ENCODE measurements around the gene USF2.
A peak's percentile ranks its signal among the peaks of the same experiment; 100 is the strongest.
"Not testable (repeated sequence)": the region's sequence is repeated elsewhere in the genome, so short reads cannot be mapped to it uniquely, and the experiment has no call there.

USF2 gene, protein sequence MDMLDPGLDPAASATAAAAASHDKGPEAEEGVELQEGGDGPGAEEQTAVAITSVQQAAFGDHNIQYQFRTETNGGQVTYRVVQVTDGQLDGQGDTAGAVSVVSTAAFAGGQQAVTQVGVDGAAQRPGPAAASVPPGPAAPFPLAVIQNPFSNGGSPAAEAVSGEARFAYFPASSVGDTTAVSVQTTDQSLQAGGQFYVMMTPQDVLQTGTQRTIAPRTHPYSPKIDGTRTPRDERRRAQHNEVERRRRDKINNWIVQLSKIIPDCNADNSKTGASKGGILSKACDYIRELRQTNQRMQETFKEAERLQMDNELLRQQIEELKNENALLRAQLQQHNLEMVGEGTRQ

DNA sequence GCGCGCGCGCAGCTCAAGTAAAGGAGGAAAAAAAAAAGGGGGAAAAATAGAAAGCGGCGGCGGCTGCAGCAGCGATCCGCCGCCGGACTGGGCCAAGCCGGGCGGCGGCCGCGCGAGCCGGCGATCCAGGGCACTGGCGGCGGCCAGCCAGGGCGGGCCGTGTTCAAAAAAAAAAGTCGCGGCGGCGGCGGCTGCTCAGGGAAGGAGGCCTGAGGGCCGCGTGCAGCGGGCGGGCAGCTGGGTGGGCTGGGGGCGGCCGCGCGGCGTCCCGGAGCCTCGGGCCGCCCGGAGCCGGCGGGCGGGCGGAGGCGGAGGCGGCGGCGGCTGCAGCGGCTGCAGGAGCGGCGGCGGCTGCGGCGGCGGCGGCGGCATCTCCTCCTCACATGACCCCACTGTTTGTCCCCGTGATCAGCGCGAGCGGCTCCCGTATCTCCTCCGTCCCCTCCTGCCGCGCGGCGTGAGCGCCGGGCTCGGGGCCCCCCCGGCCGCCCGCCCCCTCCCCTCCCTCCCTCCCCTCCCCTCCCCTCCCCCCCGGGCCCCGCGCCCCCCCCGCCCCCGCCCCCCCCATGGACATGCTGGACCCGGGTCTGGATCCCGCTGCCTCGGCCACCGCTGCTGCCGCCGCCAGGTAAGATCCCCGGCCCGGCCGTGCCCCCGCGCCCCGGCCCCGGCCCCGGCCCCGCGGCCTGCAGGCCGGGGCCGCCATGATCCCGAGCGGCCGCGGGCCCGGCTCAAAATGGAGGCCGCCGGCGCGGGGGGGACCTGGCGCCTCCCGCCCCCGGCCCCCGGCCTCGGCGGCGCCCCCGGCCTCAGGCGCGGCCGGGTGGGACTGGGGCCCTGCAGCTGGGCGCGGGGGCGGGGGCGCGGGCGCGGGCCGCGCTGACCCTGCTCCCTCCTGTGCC is at the start of gene USF2:
TSS of gene USF2 (plus strand) at position 427 of the 902 bp plus-strand sequence. CDS start at position 567, 140 bp downstream.
- peak; percentile 66 for DNase-seq

DNA sequence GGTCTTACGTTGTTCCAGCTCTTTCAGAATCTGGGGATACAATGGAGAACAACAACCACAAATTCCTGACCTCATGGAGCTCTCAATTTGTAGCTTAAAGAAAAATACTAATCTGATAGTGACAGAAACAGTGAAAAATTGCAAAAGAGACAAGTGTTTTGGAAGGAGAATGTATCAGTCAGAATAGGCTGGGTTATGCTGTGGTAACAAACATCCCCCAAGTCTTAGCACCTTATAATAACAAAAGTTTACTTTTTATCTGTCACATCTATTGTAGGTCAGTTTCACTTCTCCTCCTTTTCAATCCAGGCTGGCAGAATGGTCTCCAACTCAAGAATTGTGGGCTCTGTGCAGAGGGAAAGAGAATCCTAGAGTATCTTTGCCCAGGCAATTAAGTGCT is 49.8 kb upstream of the USF2 start:
- DNase-seq: no peak

DNA sequence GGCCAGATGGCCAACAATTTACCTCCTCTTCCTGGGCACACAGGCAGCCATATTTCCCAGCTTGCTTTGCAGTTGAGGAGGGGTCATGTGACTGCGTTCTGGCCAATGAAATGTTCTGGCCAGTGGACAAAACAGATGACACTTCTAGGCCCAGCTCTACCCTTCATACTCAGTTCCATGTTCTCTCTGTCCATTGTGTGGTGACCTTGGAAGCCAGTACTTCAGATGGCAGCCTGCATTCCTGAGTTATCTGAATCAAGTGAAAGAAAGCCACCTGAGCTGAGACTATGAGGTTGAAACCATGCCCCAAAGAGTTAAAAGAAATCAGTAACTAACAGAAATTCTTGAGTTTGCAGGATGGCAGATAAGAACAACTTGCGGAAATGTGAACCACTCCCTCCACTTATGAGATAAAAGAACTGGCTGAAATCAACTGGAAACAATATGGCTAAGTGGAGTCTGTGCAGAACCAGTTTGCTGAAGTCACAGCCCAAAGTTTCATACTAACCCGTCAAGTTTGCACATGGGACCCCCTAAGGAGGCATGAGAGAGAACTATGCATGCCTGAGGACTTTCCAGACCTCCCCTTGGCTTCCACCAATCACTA is 48.3 kb upstream of the USF2 start:
- no peak for DNase-seq

DNA sequence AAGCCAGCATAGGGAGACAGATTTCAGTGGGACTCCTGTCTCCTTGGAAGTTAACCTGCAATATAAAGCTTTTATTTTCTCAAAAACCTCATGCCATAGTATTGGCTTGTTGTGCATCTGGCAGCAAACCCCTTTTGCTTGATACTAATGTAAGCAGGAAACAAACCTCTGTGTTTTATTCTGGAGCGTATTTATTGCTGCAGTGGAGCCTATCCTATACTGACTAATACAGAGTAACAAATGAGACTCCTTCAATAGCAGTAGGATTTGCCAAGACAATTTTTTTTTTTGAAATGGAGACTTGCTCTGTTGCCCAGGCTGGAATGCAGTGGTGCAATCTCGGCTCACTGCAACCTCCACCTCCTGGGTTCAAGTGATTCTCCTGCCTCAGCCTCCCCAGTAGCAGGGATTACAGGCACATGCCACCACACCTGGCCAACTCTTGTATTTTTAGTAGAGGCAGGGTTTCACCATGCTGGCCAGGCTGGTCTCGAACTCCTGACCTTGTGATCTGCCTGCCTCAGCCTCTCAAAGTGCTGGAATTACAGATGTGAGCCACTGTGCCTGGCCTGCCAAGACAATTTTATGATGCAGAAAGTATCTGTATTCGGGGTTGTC is 47.7 kb upstream of the USF2 start:
- DNase-seq: not testable (repeated sequence)

DNA sequence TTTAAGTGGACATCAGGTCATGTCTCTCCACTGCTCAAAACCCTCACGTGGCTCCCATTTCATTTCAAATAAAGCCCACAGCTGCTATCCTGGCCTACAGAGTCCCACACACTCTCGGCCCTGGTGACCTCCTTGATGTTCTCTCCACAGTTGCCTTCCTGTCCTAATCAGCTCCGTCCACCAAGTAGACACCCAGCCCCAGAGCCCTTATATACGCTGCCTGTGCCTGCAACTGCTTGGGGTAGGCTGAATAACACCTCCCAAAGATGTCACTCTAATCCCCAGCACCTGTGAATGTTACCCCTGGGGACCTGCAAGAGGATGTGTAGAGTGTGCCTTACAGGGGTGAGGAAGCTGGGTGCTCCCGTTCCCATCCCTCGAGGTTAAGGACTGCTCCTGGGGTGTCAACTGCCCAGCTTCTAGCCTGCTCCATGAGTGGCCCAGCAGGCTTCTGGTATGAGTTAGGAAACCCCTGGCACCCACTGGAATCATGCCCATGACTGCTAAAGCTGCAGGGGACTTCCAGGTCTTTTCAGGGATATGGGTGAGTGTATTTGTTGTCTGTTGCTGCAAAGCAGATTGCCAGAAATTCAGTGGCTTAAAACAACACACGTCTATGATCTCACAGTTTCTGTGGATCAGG is 46.3 kb upstream of the USF2 start:
- DNase-seq: no peak

DNA sequence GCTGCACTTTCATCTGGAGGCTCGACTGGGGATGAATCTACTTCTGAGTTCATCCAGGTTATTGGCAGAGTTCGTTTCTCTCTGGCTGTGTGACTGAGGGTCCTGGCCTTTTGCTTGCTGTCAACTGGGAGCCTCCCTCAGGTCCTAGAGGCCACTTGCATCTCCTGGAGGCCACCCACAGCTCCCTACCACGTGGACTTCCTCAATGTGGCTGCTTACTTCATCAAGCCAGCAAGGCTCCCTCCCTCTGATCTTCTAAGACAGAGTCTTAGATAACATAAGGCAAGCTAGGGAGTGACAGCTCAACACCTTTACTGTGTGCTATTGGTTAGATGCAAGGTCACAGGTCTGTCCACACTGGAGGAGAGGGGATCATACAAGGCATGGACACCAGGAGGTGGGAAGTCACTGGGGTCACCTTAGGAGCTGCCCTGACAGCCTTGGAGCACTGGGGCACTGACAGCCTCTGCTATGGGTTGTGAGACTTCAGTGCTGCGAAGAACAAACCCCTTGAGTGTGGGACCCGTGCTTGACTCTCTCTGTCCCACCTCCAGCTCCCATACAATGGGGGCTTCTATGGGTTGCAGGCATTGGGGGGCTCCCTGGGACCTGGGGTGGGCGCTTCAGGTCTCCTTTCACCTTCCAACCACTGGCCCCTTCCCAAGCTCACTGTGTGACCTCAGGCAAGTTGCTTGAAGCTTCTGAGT is 45.5 kb upstream of the USF2 start:
- DNase-seq: peak; percentile 2

DNA sequence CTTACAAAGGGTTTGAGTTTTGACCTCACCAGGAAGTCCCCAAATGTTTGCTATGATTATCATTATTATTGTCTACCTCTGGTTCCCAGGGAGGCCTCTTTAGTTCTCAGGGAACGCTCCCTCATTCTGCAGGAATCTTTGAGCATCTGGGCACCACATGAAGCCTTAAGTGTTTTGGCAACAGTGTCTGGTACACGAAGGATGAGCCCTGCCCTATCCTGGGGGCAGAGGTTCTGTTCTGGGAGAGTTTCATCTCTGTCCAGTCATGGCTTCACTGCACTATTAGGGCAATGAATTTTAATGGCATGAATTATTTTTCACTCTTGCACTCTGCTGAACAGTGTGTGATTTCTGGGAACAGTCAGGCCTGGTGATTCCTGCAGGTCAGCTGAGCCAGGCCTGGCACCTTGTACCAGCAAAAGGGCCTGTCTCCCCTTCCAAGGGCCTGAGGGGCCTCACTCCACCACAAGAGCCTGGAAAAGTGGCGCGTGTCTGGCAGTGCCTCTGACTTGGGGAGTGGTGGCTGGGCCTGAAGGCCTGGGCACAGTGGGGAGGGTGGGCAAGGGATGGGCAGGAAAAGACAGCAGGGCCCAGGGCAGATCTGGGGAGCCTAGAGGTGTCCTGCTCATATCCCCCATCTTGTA is 44.8 kb upstream of the USF2 start:
- DNase-seq: peak; percentile 1

DNA sequence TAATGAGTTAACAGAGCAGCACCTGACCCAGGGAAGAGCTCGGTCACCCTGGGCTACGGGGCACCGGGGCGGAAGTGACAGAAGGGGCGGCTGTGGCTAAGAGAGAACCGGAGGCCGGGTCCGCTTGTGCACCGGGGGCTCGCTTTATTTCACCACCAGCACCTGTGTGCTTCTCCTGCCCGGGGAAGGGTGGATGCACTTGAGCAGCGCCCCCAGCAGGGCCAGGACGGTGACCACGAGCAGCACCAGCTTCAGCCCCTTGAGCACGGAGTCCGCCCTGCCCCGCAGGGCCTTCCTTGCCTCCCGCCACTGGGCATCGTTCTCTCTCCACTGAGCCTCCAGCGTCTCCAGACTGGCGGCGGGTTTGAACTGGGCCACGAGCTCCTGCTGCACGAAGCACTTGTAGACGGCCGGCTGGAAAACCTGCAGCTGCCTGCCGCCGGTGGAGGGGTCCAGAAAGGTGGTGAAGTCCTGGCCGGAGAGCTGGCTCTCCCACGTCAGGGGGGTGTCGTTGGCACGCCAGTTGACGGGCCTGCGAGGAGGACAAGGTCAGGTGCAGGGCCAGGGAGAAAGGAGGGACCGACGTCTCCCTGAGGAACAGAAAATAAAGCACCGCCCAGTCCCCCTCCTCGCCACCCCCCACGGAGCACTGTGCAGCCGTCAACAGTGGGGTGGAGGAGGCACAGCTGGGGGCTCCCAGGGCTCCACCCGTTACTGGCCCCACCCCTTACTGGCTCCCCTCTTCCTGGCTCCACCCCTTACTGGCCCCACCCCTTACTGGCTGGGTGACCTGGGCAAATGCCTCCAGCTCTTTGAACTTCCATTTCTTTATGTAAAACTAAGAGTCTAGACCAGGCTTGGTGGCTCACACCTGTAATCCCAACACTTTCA is 43.8 kb upstream of the USF2 start:
- DNase-seq: peak; percentile 3

DNA sequence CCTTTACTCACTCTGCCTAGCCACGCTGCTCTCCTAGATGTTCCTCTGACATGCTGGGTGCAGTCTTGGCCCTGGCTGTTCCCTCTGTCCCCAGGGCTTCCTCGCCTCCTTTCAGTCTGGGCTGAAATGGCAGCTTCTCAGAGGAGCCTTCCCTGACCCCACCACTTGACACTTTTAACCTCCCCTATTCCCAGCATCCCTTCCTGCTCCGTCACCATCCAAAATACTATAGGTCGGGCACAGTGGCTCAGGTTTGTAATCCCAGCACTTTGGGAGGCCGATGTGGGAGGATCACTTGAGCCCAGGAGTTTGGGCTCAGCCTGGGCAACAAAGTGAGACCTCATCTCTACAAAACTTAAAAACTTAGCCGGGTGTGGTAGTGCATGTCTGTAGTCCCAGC is 42.8 kb upstream of the USF2 start:
- peak; percentile 1 for DNase-seq

DNA sequence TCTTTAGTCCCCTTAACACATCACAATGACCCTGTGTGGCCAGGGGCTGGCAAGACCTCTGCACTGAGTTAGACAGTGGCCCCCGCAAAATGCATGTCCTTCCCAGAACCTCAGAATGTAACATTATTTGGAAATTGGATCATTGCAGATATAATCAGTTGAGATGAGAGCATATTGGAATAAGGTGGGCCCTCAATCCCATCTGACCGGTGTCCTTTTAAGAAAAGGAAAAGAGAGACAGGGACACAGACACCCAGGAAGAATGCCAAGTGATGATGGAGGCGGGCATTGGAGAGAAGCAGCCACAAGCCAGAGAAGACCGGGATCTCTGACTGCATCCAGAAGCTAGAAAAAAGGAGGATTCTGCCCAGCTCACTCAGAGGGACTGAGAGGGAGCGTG is 42.0 kb upstream of the USF2 start:
- peak; percentile 1 for DNase-seq

DNA sequence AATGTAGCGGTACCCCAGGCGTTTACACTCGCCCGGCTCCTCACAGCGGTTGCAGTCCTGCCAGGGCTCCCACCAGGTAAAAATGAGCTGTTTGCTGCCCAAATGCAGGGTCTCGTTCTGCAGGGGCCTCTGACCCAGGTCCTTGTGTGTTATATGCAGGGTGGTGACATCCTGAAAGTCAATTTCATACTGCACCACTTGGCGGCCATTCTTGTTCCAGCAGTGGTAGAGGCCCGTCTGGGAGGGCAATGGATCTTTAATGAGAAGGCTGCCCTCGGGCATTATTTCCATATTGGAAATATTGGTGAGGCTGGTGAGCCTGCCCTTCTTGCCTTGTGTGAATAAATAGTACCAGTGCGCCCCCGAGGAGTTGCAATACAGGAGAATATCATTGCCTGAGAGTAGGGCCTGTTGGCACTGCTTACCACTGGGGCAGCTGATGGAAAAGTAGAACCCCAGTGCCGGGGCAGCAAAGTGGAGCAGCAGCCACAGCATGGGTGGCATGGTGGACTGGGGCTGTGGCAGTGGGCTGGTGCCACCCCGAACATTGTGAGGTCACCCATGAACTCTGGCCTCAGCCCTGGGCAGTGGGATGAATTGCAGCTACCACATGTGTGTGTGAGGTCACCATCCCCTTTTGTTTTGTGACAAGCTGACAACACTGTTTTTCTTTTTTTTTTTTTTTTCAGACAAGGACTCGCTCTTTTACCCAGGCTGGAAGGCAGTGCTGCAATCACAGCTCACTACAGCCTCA is 40.4 kb upstream of the USF2 start, which contains the start of gene FAM187B:
TSS of gene FAM187B (minus strand) at position 563 of the 754 bp plus-strand sequence. CDS start at position 504, 59 bp downstream.
- DNase-seq: peak; percentile 2

DNA sequence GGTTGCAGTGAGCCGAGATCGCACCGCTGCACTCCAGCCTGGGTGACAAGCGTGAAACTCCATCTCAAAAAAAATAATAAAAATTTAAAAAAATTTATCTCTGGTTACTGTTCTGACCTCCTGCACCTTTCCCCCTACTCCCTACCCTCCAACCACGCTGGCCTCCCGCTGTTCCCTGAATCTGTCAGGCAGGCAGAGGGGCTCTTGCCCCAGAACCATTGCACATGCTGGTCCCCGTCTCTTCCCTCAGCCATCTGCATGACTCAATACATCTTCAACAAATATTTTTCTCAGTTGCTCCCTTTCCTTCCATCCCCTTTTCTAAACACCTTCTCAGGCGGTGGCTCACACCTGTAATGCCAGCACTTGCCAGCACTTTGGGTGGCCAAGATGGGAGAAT is 39.2 kb upstream of the USF2 start:
- DNase-seq: peak; percentile 1

DNA sequence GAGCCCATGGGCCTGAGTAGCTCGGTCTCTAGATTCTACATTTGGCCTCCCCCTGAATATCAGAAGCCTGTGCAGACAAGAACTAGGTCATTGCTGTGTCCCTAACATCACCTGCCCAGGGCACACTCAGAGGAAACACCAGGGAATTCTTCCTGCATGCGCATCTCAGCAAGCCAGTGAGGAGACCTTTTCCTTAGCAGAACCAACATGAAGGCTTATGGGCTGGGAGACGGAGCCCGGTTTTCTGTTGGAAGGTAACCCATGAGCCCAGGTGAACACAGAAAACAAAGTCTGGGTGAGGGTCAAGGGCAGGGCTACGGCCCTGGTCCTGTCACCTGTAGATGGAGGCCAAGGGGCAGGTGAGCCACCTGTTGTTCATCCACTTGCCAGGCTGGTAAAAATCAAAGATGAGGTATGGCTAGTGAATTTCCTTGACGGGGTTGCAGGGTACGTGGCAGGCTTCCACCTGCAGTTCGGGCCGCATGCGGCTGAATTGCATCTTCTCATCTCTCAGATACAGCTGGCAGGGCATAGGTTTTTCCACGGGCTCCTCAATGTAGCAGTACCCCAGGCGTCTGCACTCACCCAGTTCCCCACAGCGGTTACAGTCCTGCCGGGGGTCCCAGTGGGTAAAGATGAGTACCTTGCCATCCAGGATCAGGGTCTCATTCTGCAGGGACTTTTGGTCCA is 36.7 kb upstream of the USF2 start:
- DNase-seq: no peak

DNA sequence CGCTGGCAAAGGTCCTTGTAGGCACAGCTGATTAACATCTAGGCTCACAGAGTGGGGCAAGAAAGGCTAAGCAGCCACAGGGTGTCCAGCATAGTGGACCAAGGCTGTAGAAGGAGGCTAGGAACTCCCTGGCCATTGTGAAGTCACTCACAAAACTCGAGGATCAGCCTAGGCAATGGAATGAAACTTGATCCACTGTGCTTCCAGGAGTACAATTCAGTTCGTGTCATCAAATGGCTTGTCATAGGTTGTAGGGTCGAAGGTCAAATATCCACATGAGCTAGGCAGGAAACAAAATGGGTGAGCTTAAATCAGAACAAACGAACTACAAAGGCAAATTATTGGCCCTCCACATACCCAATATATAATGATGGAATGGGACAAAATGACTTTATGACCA is 35.9 kb upstream of the USF2 start:
- no peak for DNase-seq

DNA sequence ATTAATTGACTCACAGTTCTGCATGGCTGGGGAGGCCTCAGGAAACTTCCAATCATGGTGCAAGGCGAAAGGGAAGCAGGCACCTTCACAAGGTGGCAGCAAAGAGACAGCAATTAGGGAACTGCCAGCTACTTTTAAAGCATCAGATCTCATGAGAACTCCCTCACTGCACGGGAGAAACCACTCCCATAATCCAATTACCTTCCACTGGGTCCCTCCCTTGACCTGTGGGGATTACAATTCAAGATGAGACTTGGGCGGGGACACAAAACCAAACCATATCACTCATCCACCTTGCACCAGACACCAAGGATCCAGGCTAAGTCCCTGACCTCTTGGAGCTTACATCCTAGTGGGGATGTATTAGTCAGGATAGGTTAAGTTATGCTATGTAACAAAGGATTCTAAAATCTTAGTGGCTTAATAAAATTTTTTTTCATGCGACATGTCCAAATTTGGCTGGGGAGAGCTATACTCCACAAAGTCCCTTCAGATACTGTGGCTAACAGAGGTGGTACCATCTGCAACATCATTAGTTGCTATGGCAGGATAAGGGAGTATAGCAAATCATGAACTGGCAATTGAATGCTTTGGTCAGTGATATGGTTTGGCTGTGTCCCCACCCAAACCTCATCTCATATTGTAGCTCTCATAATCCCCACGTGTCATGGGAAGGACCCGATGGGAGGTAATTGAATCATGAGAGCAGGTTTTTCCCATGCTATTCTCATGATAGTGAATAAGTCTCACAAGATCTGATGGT is 31.9 kb upstream of the USF2 start:
- no peak for DNase-seq

DNA sequence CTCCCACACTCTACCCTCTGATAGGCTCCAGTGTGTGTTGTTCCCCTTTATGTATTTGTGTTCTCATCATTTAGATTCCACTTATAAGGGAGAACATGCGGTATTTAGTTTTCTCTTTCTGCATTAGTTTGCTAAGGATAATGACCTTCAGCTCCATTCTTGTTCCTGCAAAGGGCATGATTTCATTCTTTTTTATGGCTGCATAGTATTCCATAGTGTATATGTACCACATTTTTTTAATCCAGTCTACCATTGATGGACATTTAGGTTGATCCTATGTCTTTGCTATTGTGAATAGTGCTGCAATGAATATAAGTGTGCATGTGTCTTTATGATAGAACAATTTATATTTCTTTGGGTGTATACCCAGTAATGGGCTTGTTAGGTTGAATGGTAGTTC is 29.2 kb upstream of the USF2 start:
- not testable (repeated sequence) for DNase-seq

DNA sequence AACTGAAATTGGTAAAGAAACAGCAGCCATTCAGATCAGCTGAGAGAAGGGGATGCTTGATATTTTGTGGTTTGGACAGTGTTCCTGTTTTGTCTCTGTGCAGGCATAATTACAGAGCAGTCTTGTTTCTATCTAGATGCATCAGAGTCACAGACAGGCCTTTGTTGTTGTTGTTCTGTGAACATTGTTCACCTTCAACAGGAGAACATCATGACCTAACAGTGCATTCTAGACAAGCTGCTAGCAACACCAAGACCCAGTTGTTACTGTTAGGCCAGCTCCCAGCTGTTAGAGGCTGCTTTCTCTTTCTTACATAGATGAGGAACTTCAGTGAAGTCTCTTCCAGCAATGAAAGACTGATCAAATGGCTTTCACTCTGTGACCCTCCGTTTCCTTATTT is 28.4 kb upstream of the USF2 start:
- DNase-seq: no peak

DNA sequence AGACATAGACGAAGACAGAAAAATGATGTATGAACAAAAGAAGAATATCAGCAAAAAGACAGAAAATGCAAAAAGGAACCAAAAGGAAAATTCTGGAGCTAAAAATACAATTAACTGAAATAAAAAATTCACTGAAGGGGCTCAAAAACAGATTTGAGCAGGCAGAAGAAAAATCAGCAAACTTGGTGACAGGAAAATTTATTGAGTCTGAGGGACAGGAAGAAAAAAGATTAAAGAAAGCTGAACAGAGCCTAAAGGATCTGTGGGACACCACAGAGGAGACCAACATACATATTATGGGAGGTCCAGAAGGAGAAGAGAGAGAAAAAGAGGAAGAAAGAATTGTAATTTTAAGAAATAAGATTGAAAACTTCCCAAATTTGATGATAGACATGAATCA is 27.3 kb upstream of the USF2 start:
- no peak for DNase-seq

Measured in stimulated activated CD4-positive, alpha-beta T cell treated with anti-CD3 and anti-CD28 coated beads, Interleukin-4, amount 100 ng/mL, for 24 hours (primary cell).